ENCODE data around the gene F3.
A peak's percentile ranks its signal among the peaks of the same experiment; 100 is the strongest.
"Not testable (repeated sequence)": the region's sequence is repeated elsewhere in the genome, so short reads cannot be mapped to it uniquely, and the experiment has no call there.

Gene F3

DNA sequence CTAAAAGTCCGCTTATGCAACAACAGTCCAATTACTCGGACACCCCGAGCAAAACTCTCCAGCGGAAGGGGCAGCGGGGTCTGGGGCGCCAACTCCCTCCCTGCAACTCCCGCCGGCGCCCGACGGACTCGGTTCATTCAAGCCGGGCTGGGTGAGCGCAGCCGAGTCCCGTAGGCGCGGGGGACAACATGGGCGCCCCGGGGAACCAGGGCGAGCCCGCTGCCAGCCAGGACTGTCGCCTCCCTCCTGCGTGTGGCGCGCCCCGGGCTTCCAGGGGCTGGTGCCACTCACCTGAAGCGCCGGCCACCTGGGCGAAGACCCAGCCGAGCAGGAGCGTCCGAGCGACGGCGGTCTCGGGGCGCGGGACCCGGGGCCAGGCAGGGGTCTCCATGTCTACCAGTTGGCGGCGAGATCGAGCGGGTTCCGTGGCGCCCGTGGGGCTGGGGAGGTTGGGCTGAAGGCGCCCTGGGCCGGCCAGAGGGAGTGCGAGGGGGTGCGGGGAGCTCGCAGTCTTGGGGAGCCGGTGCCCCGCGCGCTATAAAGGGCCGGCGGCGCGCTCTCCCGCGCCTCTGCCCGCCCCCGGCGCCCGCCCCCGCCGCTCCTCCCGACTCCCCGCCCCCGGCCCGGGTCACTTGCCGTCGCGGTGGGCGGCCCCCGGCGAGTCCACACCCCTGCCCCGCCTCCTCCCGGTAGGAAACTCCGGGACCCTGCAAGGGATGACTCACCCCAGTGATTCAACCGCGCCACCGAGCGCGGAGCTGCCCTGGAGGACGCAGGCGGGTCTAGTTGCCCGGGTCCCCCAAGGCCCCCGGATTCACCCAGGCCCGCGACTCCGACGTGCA, at the start of gene F3:
F3 (minus strand) TSS at position 514 of the 842 bp plus-strand sequence; CDS start at position 391, 123 bp downstream.
- Histone ChIP-seq H3K9me3 (no peaks in the 10 kb centered on the region), H3K36me3 (replicated peaks) (peaks cover 8% of the 10 kb centered on the region), H3K4me3 (peak within 1 kb of the TSS; percentile 87), H3K27me3 (ENCODE audit: low read depth) (no peaks in the 10 kb centered on the region), H3K4me1 (peaks cover 32% of the 10 kb centered on the region)
- in situ Hi-C loops (cut with MboI; ENCODE audit: low sequenced_read_pairs), result no loop called here
- peak; percentile 78 to 94 for DNase-seq (ENCODE audit: low spot score in 2 of 2)

DNA sequence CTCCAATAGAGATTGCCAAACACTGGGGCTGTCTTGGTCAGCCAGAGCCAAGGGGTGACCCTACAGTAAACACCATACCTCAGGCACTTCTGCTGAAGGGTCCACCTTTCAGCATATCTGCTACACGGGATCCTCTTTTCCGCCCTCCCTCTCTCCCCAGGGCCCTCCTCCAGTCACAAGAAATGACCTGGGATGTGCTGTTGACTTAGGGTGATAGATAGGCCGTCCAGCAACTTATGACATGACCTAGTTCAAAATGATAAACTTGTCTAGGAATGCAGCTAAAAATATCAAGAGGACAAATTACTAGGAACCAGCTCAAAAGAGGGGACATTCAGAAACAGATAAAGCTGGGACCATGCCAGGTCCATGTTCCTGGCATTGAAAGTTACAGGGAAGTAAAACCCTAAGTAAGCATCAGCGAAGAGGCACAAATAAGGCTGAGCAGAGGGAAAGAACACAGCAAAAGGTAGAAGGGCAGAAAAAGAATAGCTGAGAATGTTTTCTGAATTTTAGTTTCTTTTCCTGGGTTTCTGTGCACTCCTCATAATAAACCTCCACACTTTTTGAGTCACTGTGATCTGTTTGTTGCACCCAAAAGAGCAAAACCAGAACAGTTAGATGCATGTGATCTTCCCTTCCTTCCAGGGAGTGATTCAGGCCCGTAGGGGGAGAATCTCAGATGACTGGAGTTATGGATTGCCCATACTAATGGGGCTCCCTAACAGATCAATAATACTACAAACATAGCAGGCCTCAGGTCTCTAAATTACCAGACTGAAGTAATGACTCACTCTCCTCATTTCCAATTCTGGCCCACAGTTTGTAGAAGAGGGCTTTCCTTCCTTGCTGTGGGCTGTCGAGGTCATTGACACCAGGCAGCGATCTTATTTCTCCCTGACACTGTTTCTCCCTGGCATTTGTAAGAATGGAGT, 48.9 kb upstream of the F3 start:
- Histone ChIP-seq H3K4me3 (no peak overlapping the region), H3K9me3 (no peaks in the 10 kb centered on the region), H3K27me3 (ENCODE audit: low read depth) (no peaks in the 10 kb centered on the region), H3K36me3 (replicated peaks) (no peaks in the 10 kb centered on the region), H3K4me1 (no peaks in the 10 kb centered on the region)
- no peak for DNase-seq (ENCODE audit: low spot score in 2 of 2)
- in situ Hi-C loops (cut with MboI; ENCODE audit: low sequenced_read_pairs), result no loop called here

DNA sequence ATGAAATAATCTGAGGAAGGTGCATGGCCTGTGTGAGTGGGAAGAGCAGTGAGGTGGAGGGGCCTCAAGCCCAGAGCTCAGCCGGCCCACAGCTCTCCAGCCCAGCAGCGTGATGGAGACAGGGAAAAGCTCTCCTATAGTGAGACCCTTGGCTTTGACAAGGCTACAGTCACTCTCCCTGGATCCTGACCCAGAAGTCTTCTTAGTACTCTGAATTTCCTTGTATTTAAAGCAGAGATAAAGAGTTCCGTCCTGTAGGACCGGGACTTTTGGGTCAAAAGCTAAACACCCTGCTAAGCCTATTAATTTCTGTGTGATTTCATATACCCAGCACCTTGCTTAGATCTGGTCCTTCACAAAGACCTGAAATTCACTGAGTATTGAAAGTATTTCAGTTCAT, 48.2 kb upstream of the F3 start:
- DNase-seq (ENCODE audit: low spot score in 2 of 2), result no peak
- no peaks in the 10 kb centered on the region for H3K4me1 ChIP-seq
- no peaks in the 10 kb centered on the region for H3K9me3 ChIP-seq
- no peaks in the 10 kb centered on the region for H3K27me3 ChIP-seq (ENCODE audit: low read depth)
- H3K36me3 ChIP-seq (replicated peaks), result no peaks in the 10 kb centered on the region
- H3K4me3 ChIP-seq, result no peak overlapping the region
- in situ Hi-C loops (cut with MboI; ENCODE audit: low sequenced_read_pairs), result no loop called here

DNA sequence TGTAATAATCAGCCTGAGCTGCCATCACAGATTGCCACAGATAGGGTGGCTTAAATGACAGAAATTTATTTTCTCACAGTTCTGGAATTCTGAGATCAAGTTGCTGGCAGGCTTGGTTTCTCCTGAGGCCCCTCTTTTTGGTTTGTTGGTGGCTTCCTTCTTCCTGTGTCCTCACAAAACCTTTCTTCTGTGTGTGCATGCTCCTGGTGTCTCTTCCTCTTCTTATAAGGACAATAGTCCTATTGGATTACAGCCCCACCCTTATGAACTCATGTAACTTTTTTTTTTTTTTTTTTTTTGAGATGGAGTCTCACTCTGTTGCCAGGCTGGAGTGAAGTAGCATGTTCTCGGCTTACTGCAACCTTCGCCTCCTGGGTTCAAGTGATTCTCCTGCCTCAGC, 41.0 kb upstream of the F3 start:
- in situ Hi-C loops (cut with MboI; ENCODE audit: low sequenced_read_pairs), result no loop called here
- peaks cover 6% of the 10 kb centered on the region for H3K9me3 ChIP-seq

GRCh38 chr1:94580367-94581115, 39.0 kb upstream of the F3 start:
- in situ Hi-C loops (cut with MboI; ENCODE audit: low sequenced_read_pairs), result no loop called here
- no peak for DNase-seq (ENCODE audit: low spot score in 2 of 2)
- Histone ChIP-seq H3K9me3 (peaks cover 6% of the 10 kb centered on the region), H3K4me3 (no peak overlapping the region), H3K36me3 (replicated peaks) (no peaks in the 10 kb centered on the region), H3K27me3 (ENCODE audit: low read depth) (no peaks in the 10 kb centered on the region), H3K4me1 (peaks cover 25% of the 10 kb centered on the region)

More for the DNA sequence above, 41.0 kb upstream of the F3 start:
- Histone ChIP-seq H3K4me1 (peaks cover 25% of the 10 kb centered on the region), H3K27me3 (ENCODE audit: low read depth) (no peaks in the 10 kb centered on the region), H3K36me3 (replicated peaks) (no peaks in the 10 kb centered on the region), H3K4me3 (no peak overlapping the region)
- DNase-seq (ENCODE audit: low spot score in 2 of 2), result no peak

DNA sequence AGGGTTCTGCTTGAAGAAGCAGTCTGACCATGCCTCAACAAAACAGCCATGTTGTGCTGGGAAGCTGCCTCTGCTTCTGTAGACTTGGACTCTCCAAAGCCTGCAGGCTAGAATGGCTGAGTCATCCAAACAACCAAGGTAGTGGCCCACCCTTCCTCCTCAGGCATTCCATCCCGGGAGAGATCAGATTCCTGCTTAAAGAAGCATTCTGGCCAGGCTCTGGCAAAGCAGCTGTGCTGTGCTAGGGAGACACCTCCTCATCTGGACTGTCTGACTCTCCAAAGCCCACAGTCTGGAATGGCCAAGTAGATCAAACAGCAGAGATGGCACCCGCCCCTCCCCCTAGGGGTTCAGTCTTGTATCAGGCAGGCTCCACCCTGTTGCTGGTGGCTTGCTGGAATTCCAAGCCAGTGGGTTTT, 38.3 kb upstream of the F3 start:
- in situ Hi-C loops (cut with MboI; ENCODE audit: low sequenced_read_pairs), result no loop called here

GRCh38 chr1:94578856-94579255, 37.3 kb upstream of the F3 start:
- in situ Hi-C loops (cut with MboI; ENCODE audit: low sequenced_read_pairs), result no loop called here
- no peaks in the 10 kb centered on the region for H3K27me3 ChIP-seq (ENCODE audit: low read depth)
- H3K4me3 ChIP-seq, result no peak overlapping the region
- no peaks in the 10 kb centered on the region for H3K36me3 ChIP-seq (replicated peaks)
- peaks cover 25% of the 10 kb centered on the region for H3K4me1 ChIP-seq
- H3K9me3 ChIP-seq, result peaks cover 6% of the 10 kb centered on the region
- DNase-seq (ENCODE audit: low spot score in 2 of 2), result no peak

More for the DNA sequence above, 38.3 kb upstream of the F3 start:
- H3K36me3 ChIP-seq (replicated peaks), result no peaks in the 10 kb centered on the region
- H3K4me1 ChIP-seq, result peaks cover 25% of the 10 kb centered on the region
- peak; percentile 17 to 47 for DNase-seq (ENCODE audit: low spot score in 2 of 2)
- H3K27me3 ChIP-seq (ENCODE audit: low read depth), result no peaks in the 10 kb centered on the region
- peaks cover 6% of the 10 kb centered on the region for H3K9me3 ChIP-seq
- H3K4me3 ChIP-seq, result no peak overlapping the region

DNA sequence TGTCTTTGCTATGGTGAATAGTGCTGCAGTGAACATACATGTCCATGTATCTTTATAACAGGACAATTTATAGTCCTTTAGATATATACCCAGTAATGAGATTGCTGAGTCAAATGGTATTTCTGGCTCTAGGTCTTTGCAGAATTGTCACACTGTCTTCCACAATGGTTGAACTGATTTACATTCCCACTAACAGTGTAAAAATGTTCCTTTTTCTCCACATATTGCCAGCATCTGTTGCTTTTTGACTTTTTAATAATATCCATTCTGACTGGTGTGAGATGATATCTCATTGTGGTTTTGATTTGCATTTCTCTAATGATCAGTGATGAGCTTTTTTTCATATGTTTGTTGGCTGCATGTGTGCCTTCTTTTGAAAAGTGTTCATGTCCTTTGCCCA, 32.4 kb upstream of the F3 start:
- in situ Hi-C loops (cut with MboI; ENCODE audit: low sequenced_read_pairs); H3K4me1 ChIP-seq; H3K27me3 ChIP-seq (ENCODE audit: low read depth); DNase-seq (ENCODE audit: low spot score in 2 of 2); H3K4me3 ChIP-seq; H3K9me3 ChIP-seq; H3K36me3 ChIP-seq (replicated peaks): not testable (repeated sequence)

DNA sequence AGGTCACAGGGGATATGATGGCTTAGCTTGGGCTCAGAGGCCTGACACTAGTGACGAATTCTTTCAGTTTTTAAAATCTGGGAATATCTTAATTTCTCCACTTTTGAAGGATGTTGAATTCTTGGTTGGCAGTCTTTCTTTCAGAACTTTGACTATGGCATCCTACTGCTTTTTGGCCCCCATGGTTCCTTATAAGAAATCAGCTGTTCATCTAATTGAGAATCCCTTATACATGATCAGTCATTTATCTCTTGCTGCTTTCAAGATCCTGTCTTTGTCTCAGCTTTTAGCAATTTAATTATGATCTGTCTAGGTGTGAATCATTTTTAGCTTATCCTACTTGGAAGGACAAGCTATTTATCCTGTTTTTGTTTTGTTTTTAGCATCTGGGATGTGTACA, 31.2 kb upstream of the F3 start:
- no peaks in the 10 kb centered on the region for H3K9me3 ChIP-seq
- no peak for DNase-seq (ENCODE audit: low spot score in 2 of 2)

GRCh38 chr1:94570965-94571364, 29.4 kb upstream of the F3 start:
- in situ Hi-C loops (cut with MboI; ENCODE audit: low sequenced_read_pairs); H3K9me3 ChIP-seq; H3K36me3 ChIP-seq (replicated peaks); H3K4me3 ChIP-seq; DNase-seq (ENCODE audit: low spot score in 2 of 2); H3K27me3 ChIP-seq (ENCODE audit: low read depth); H3K4me1 ChIP-seq: not testable (repeated sequence)

More for the DNA sequence above, 31.2 kb upstream of the F3 start:
- no peak overlapping the region for H3K4me3 ChIP-seq
- in situ Hi-C loops (cut with MboI; ENCODE audit: low sequenced_read_pairs), result no loop called here
- H3K27me3 ChIP-seq (ENCODE audit: low read depth), result no peaks in the 10 kb centered on the region
- no peaks in the 10 kb centered on the region for H3K4me1 ChIP-seq
- H3K36me3 ChIP-seq (replicated peaks), result no peaks in the 10 kb centered on the region

DNA sequence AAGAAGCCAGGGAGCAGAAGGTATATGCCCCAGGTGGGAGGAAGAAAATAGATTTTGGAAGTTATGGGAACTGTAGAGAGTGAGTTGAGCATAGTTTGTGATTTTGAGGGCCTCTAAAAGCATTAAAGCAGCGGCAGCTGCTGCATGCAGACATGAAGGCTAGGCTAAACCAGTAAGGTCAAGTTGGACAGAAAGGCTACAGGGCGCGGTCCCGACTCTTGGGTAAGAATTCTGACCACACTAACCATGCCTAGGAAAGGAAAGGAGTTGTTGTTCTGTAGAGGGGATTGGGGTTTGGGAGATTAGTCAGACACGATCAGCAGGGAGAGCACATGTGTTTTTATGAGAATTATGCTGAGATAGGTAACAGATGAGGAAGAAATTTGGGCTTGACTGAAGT, 27.2 kb upstream of the F3 start:
- in situ Hi-C loops (cut with MboI; ENCODE audit: low sequenced_read_pairs); DNase-seq (ENCODE audit: low spot score in 2 of 2); H3K27me3 ChIP-seq (ENCODE audit: low read depth); H3K36me3 ChIP-seq (replicated peaks); H3K4me3 ChIP-seq; H3K9me3 ChIP-seq: not testable (repeated sequence)
- peaks cover 13% of the 10 kb centered on the region for H3K4me1 ChIP-seq

DNA sequence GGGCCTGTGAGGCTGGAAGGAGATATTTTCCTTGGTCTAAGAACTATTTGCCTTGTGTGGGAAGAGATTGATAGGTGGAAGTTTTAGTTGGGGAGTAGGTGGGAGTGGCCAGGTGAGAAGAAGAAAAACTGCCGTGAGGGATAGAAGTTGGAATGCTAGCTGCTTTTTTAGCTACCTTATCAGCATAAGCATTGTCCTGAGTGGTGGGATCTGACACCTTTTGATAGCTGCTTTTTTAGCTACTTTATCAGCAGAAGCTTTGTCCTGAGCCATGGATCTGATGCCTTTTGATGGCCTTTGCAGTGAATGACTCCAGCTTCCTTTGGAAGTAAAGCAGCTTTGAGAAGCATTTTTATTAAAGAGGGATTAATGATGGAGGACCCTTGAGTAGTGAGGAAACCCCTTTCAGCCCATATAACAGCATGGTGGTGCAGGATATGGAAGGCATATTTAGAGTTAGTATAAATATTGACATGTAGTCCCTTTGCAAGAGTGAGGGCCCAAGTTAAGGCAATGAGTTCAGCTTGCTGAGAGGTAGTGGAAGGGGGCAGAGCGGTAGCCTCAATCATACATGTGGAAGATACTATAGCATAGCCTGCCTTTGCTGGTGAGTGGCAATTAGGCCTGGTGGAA, 26.5 kb upstream of the F3 start:
- H3K4me3 ChIP-seq; in situ Hi-C loops (cut with MboI; ENCODE audit: low sequenced_read_pairs); H3K36me3 ChIP-seq (replicated peaks); H3K27me3 ChIP-seq (ENCODE audit: low read depth); DNase-seq (ENCODE audit: low spot score in 2 of 2); H3K9me3 ChIP-seq: not testable (repeated sequence)
- peaks cover 13% of the 10 kb centered on the region for H3K4me1 ChIP-seq

GRCh38 chr1:94566436-94566835, 24.9 kb upstream of the F3 start:
- H3K4me1 ChIP-seq, result peaks cover 13% of the 10 kb centered on the region
- in situ Hi-C loops (cut with MboI; ENCODE audit: low sequenced_read_pairs); H3K27me3 ChIP-seq (ENCODE audit: low read depth); H3K4me3 ChIP-seq; H3K36me3 ChIP-seq (replicated peaks); H3K9me3 ChIP-seq: not testable (repeated sequence)
- DNase-seq (ENCODE audit: low spot score in 2 of 2), result peak; percentile 15 to 49

All from HAP-1 (cell line).